ENCODE results near the gene EPB41L4A.

GRCh38 chr5:112318346-112318745 is 100.7 kb downstream of the EPB41L4A start:
- TF ChIP-seq CTCF (IDR thresholded peaks at IDR 0.05; ENCODE audit: low read depth, low read length, poor library complexity, severe bottlenecking), result no peak
- TF ChIP-seq EZH2phosphoT487 (IDR thresholded peaks at IDR 0.05; ENCODE audit: borderline replicate concordance, low read length), result no peak

All from DOHH2 (cell line).